Measurements from ENCODE around the gene ARF1. TPM values are rescaled to one million over a fixed set of nuclear protein-coding genes. Genes with fewer than 3 reads are reported as not detected.

The ARF1 gene
- total and polyA plus RNA-seq, 2 of the 8 experiments (the other 6 are each of a cell fraction or from before 2014, with no cell fraction given) = 265 to 471 TPM

GRCh38 chr1:228112617-228113016 is 30.1 kb downstream of the ARF1 start:
- WGBS, 2 experiments (ENCODE audit: extremely low coverage in 1 of 2, insufficient coverage in 1 of 2, insufficient read length in 1 of 2, insufficient replicate concordance in 2 of 2, low coverage in 1 of 2, low lambda C conversion rate in 2 of 2, missing lambda C conversion rate in 1 of 2) = 78% methylated on average over 1 of the region's 1 CpG; no CpG with 5 or more reads in 1 of the 2 experiments
- H3K36me3 ChIP-seq (ENCODE audit: control insufficient read depth in 2 of 4, insufficient read depth in 4 of 4, low read length in 3 of 4) = peaks cover 0 to 1% (median 0%) of the 10 kb centered on the region in 4 experiments; a peak in 1 of 8 replicates
- peaks cover 5 to 6% of the 10 kb centered on the region in 2 experiments; a peak in 1 of 4 replicates for H3K9me3 ChIP-seq (ENCODE audit: insufficient read depth in 2 of 2, low read depth in 1 of 2, low read length in 1 of 2)
- no peak overlapping the region for H2BK12ac ChIP-seq (ENCODE audit: low read depth, low read length)
- H3K14ac ChIP-seq (ENCODE audit: insufficient read length) = no peak overlapping the region
- H3K56ac ChIP-seq (replicated peaks; ENCODE audit: insufficient read length, low read depth, low read length) = no peak overlapping the region
- ChIA-PET POLR2A (ENCODE audit: partially characterized antibody) (no interaction called here), CTCF (ENCODE audit: partially characterized antibody) (interaction anchor here (1.0 kb wide), 1 partner anchor 53 kb away, joined by 3 read pairs; no protein-coding TSS in a partner anchor)
- H2BK120ac ChIP-seq (replicated peaks; ENCODE audit: low read depth, low read length) = no peak overlapping the region
- no peak overlapping the region for H4K91ac ChIP-seq (replicated peaks; ENCODE audit: insufficient read length, low read length)
- peaks cover 9% of the 10 kb centered on the region; the same call in 1 of the 2 replicates for H3K79me1 ChIP-seq (ENCODE audit: low read depth, low read length)
- H3K4me3 ChIP-seq (ENCODE audit: extremely low read depth in 1 of 4, insufficient read depth in 2 of 4, low read depth in 3 of 4, low read length in 4 of 4) = no peak overlapping the region
- no peak overlapping the region for H2BK15ac ChIP-seq (ENCODE audit: low read length)
- H3K23me2 ChIP-seq (ENCODE audit: low read depth, low read length) = peaks cover 8% of the 10 kb centered on the region; the same call in 1 of the 2 replicates
- H3K23ac ChIP-seq (ENCODE audit: insufficient read length) = no peak overlapping the region
- no peak overlapping the region for H2AK5ac ChIP-seq (ENCODE audit: low read depth, low read length)
- no peak overlapping the region for H3K27ac ChIP-seq (ENCODE audit: low read depth, low read length)
- no peak overlapping the region for H2BK20ac ChIP-seq (ENCODE audit: low read length)
- H4K8ac ChIP-seq (ENCODE audit: extremely low read depth, insufficient read depth, low read length) = no peak overlapping the region
- peaks cover 0 to 6% (median 5%) of the 10 kb centered on the region in 4 experiments; a peak in 2 of 7 replicates for H3K27me3 ChIP-seq (replicated peaks in 1 of 4; ENCODE audit: control insufficient read depth in 3 of 4, extremely low read depth in 1 of 4, insufficient read depth in 3 of 4, low read length in 3 of 4)
- H2BK5ac ChIP-seq (ENCODE audit: low read depth, low read length) = no peak overlapping the region
- DNase-seq (ENCODE audit: low read depth in 1 of 2, low spot score in 2 of 2) (no peak), FAIRE-seq (no peak)
- peaks cover 0 to 7% (median under 1%) of the 10 kb centered on the region in 4 experiments; a peak in 5 of 7 replicates for H3K4me1 ChIP-seq (replicated peaks in 1 of 4; ENCODE audit: control insufficient read depth in 3 of 4, insufficient read depth in 4 of 4, low read length in 3 of 4)
- H4K5ac ChIP-seq (ENCODE audit: insufficient read length, low read depth, low read length) = no peak overlapping the region
- H3K4ac ChIP-seq (replicated peaks; ENCODE audit: insufficient read length, low read depth, low read length) = no peak overlapping the region
- H3K18ac ChIP-seq (ENCODE audit: extremely low read depth, low read length) = no peak overlapping the region
- H2AFZ ChIP-seq (ENCODE audit: low read length) = no peak overlapping the region
- H3K4me2 ChIP-seq (ENCODE audit: insufficient read depth in 1 of 2, low read depth in 2 of 2, low read length in 2 of 2) = no peak overlapping the region
- H3K79me2 ChIP-seq (ENCODE audit: control insufficient read depth in 1 of 2, insufficient read depth in 2 of 2, low read length in 2 of 2) = peaks cover 3 to 8% of the 10 kb centered on the region in 2 experiments; a peak in 2 of 4 replicates
- H4K20me1 ChIP-seq (replicated peaks in 1 of 2; ENCODE audit: control insufficient read depth in 1 of 2, insufficient read depth in 2 of 2, low read length in 2 of 2) = peaks cover 0 to 2% of the 10 kb centered on the region in 2 experiments
- no peak overlapping the region for H3K9ac ChIP-seq (replicated peaks in 1 of 4; ENCODE audit: extremely low read depth in 1 of 4, low read depth in 3 of 4, low read length in 3 of 4)
- no peak for TF ChIP-seq SAP30 (IDR thresholded peaks at IDR 0.05; ENCODE audit: insufficient read depth, insufficient replicate concordance, low read length)
- no peak for TF ChIP-seq BRCA1 (IDR thresholded peaks at IDR 0.05; ENCODE audit: low read depth, low read length)
- TF ChIP-seq SP1 (IDR thresholded peaks at IDR 0.05; ENCODE audit: low read depth, low read length) = no peak
- TF ChIP-seq POLR2A (IDR thresholded peaks at IDR 0.05; ENCODE audit: control extremely low read depth in 1 of 2, low read depth in 2 of 2, low read length in 2 of 2) = no peak
- no peak for TF ChIP-seq JUN (IDR thresholded peaks at IDR 0.05; ENCODE audit: low read depth, low read length)
- no peak for TF ChIP-seq JUND (IDR thresholded peaks at IDR 0.05; ENCODE audit: low read length)
- TF ChIP-seq NANOG (IDR thresholded peaks at IDR 0.05; ENCODE audit: insufficient read depth, low read depth, low read length, poor library complexity, severe bottlenecking) = no peak
- TF ChIP-seq MAFK (IDR thresholded peaks at IDR 0.05; ENCODE audit: low read depth, low read length) = no peak
- no peak for TF ChIP-seq TBP (IDR thresholded peaks at IDR 0.05; ENCODE audit: low read depth, low read length)
- TF ChIP-seq BACH1 (IDR thresholded peaks at IDR 0.05; ENCODE audit: low read length) = no peak
- TF ChIP-seq ASH2L (IDR thresholded peaks at IDR 0.05; ENCODE audit: low read length) = no peak
- no peak for TF ChIP-seq POU5F1 (IDR thresholded peaks at IDR 0.05; ENCODE audit: low read depth, low read length)
- TF ChIP-seq E2F6 (IDR thresholded peaks at IDR 0.05) = no peak
- TF ChIP-seq BCL11A (IDR thresholded peaks at IDR 0.05; ENCODE audit: low read depth in 2 of 2, low read length in 2 of 2) = no peak
- no peak for TF ChIP-seq SUZ12 (IDR thresholded peaks at IDR 0.05; ENCODE audit: low read length)
